Central memory CD8-positive, alpha-beta T cell (primary cell): ENCODE results near the gene PAQR7.

ENCODE experiments used
- ATAC-seq: fragments of 150-1000 bp; cut with Tn5 transposase; replicated peaks from 2 replicates; pipeline ENCODE4 v1.10.0; 2022; ENCODE audit warnings: mild to moderate bottlenecking, moderate FRiP score, moderate number of reproducible peaks; ENCODE audit not compliant: poor library complexity, severe bottlenecking; ENCODE audit errors: extremely low read depth
- DNase-seq, 2 donors: peaks; one replicate each; pipeline ENCODE4 v3.0.0; 2021; ENCODE audit warnings: low spot score in 2 of 2
- H3K27ac Mint-ChIP-seq: one replicate; pipeline ENCODE4 v1.8.0; 2022; ENCODE audit warnings: low read depth, mild to moderate bottlenecking, moderate library complexity, mixed read lengths
- H3K27me3 Mint-ChIP-seq: one replicate; pipeline ENCODE4 v1.8.0; 2022; ENCODE audit warnings: mixed read lengths
- H3K36me3 Mint-ChIP-seq: one replicate; pipeline ENCODE4 v1.8.0; 2022; ENCODE audit warnings: mild to moderate bottlenecking, moderate library complexity, mixed read lengths; ENCODE audit not compliant: insufficient read depth
- H3K4me1 Mint-ChIP-seq: one replicate; pipeline ENCODE4 v1.8.0; 2022; ENCODE audit warnings: mixed read lengths
- H3K4me3 Mint-ChIP-seq: one replicate; pipeline ENCODE4 v1.8.0; 2022; ENCODE audit warnings: mild to moderate bottlenecking, moderate library complexity, mixed read lengths
- H3K9me3 Mint-ChIP-seq: one replicate; pipeline ENCODE4 v1.8.0; 2022; ENCODE audit warnings: mixed read lengths

The PAQR7 gene

GRCh38 chr1:25813071-25813733, 62.3 kb downstream of the PAQR7 start:
- Mint-ChIP-seq H3K4me1 (peaks cover 2% of the 10 kb centered on the region), H3K27me3 (no peaks in the 10 kb centered on the region), H3K4me3 (no peak overlapping the region), H3K9me3 (no peaks in the 10 kb centered on the region), H3K27ac (no peak overlapping the region), H3K36me3 (peaks cover 9% of the 10 kb centered on the region)
- ATAC-seq (no peak), DNase-seq (no peak)
